Suprapubic skin (tissue), 4 donors: ENCODE data around the gene RSPO3.

Source experiments
- EP300 ChIP-seq: sonication (generic); formaldehyde crosslinking; IDR thresholded peaks from one replicate; pipeline ENCODE4 v1.6.1; 2017; ENCODE audit warnings: antibody characterized with exemption
- POLR2A ChIP-seq, 2 donors: fragments of 450-650 bp; IDR thresholded peaks; one replicate each; pipeline ENCODE4 v1.6.1; 2017; ENCODE audit warnings: antibody characterized with exemption in 2 of 2, mild to moderate bottlenecking in 2 of 2, moderate library complexity in 2 of 2
- POLR2AphosphoS5 ChIP-seq, 3 donors: sonication (generic); formaldehyde crosslinking; IDR thresholded peaks; one replicate each; pipeline ENCODE4 v1.6.1; 2017; ENCODE audit warnings: antibody characterized with exemption in 3 of 3
- TF ChIP-seq, protein P1 (sequence below), 2 donors: fragments of 200-600 bp in 1 of 2; fragments of 450-650 bp in 1 of 2; sonication (generic) in 1 of 2; IDR thresholded peaks; one replicate each; pipeline ENCODE4 v1.5.1; 2016 to 2019; ENCODE audit warnings: antibody characterized with exemption in 2 of 2, mild to moderate bottlenecking in 1 of 2, moderate library complexity in 1 of 2

GRCh38 chr6:127107916-127108315, 10.6 kb upstream of the RSPO3 start:
- TF ChIP-seq POLR2A (IDR thresholded peaks at IDR 0.05) (no peak), EP300 (no peak), POLR2AphosphoS5 (IDR thresholded peaks at IDR 0.05) (no peak)
- TF ChIP-seq, protein P1, sequence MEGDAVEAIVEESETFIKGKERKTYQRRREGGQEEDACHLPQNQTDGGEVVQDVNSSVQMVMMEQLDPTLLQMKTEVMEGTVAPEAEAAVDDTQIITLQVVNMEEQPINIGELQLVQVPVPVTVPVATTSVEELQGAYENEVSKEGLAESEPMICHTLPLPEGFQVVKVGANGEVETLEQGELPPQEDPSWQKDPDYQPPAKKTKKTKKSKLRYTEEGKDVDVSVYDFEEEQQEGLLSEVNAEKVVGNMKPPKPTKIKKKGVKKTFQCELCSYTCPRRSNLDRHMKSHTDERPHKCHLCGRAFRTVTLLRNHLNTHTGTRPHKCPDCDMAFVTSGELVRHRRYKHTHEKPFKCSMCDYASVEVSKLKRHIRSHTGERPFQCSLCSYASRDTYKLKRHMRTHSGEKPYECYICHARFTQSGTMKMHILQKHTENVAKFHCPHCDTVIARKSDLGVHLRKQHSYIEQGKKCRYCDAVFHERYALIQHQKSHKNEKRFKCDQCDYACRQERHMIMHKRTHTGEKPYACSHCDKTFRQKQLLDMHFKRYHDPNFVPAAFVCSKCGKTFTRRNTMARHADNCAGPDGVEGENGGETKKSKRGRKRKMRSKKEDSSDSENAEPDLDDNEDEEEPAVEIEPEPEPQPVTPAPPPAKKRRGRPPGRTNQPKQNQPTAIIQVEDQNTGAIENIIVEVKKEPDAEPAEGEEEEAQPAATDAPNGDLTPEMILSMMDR (IDR thresholded peaks at IDR 0.05) = no peak
